Stimulated activated CD4-positive, alpha-beta T cell treated with anti-CD3 and anti-CD28 coated beads, Interleukin-12 subunit alpha, Interleukin-12 subunit beta, amount 100 ng/mL, for 24 hours (primary cell): ENCODE measurements around the gene COQ10A.
"Not testable (repeated sequence)": the region's sequence is repeated elsewhere in the genome, so short reads cannot be mapped to it uniquely, and the experiment has no call there.

ENCODE experiments used
- DNase-seq, 2 experiments: peaks; one replicate each; pipeline ENCODE4 v3.0.0-alpha.2; 2020; ENCODE audit warnings: low read depth in 2 of 2

The COQ10A gene

DNA sequence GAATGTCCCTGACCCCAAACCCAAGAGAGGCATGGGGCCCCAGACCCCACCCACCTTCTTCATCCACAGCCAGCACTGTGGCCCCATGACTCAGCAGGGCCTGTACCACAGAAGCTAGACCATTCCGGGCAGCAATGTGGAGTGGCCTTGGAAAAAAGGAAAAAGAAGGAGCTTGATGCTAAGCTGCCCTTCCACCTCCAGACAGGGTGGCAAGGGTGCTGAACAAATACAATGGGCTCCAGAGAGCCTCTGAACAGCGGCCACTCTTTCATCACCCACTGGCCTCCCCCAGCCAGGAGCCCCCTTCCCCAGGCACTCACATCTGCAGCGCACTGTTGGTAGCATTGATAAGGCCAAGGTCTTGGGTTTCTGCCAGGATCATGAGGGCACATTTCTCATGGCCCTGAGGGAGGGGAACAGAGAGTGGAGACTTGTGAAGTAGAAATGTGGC is 23.0 kb upstream of the COQ10A start:
- no peak for DNase-seq

DNA sequence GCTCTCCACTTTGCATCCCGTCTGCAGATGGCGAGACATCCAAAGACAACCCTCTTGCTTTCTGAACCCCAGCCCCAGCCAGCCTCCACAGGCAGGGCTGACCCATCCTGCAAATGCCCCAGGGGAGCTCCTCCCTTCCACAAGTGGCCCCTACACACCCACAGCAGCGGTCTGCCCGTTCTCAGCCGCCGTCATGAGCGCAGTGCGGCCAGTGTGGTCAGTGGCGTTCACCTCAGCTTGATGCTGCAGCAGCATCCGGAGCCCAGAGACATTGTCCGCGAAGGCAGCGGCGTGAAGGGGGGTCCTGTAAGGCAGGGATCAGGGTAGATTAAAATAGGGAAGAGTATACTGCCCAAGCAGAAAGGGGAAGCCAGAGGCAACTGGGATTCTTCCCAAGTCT is 22.2 kb upstream of the COQ10A start:
- no peak for DNase-seq

DNA sequence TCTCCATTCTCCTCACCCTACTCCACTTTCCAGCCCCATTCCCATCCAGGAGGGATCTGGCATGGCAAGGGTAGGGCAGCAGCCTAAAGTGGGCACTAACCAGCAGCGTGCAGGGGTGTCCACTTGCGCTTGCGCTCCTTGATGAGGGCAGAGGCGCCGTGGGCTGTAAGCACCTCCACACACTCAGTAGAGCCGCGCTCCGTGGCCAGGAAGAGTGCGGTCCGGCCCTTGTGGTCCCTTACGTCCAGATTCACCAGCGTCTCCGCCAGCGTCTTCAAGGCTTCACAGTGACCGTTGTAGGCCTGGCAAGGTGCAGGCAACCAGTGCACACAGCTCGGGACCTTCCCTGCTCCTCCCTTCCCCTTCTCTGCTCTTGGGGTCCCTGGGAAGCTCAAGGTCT is 18.8 kb upstream of the COQ10A start:
- DNase-seq = no peak

DNA sequence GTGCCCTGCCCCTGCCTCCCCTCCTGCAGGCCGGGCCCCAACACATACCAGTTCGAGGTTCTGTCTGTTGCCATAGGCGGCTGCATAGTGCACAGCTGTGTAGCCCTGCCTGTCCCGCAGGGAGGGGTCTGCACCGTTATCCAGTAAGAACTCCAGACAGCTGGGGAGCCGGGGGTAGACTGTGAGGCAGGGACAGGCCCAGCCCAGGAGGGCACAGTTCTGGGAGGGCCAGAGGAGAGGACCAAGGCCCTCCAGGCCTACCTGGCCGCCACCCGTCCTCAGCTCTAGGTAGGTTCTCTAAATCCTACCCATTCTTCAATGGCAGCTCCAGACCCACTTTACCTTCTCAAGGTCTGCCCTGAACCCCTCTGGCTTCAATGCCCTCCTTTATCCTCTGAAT is 18.0 kb upstream of the COQ10A start:
- no peak for DNase-seq

DNA sequence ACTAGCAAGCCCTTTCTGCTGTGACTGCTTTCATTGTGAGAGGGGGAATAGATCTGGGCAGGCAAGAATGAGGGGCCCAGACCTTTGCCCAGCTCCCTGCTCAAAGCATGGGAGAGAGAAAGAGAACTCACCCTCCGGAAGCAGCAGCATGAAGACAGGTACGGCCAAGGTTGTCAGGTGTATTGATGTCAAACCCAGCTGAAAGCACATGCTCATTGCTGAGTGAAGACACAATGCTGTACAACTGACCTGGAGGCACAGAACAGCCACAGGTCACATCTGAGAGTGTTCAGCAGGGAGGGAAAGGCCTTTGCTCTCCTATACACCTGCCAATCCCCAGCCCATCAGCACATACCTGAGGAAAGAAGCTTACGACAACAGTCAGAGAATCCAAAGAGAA is 14.1 kb upstream of the COQ10A start:
- no peak for DNase-seq

DNA sequence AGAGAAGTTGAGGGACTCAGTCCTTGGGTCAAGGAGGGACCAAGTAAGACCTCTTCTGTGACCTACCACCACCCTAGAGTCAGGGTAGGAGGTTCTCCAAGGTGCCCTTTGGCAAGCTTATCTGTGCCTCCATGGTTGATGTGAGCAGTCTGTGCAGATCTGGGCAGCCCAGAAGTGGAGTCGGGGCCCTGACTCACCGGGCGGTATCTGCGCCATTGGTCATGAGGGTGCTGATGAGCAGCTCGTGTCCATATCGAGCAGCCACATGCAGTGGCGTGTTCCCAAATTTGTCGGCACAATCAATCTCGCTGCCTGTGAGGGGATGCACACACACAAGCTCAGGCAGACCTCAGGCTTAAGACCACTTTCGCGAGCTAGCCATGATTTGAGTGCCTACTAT is 13.7 kb upstream of the COQ10A start:
- DNase-seq = no peak

DNA sequence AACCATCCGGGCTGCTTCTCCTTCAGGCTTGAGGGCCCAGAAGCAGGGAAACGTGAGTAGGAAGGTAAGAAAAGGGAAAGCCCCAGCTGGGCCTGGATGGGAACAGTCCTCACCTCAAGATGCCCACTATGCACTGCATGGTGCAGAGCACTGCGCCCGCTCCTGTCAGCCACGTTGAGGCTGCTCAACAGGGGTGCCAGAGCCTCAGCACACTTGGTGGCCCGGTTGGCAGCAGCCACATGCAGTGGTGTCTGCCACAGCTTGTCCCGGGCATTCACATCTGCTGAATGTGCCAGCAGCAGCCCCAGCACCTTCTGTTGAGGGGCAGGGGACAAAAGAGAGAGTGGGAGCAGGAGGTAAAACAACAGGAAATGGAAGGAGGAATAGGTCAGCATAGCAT is 11.1 kb upstream of the COQ10A start:
- DNase-seq = no peak

DNA sequence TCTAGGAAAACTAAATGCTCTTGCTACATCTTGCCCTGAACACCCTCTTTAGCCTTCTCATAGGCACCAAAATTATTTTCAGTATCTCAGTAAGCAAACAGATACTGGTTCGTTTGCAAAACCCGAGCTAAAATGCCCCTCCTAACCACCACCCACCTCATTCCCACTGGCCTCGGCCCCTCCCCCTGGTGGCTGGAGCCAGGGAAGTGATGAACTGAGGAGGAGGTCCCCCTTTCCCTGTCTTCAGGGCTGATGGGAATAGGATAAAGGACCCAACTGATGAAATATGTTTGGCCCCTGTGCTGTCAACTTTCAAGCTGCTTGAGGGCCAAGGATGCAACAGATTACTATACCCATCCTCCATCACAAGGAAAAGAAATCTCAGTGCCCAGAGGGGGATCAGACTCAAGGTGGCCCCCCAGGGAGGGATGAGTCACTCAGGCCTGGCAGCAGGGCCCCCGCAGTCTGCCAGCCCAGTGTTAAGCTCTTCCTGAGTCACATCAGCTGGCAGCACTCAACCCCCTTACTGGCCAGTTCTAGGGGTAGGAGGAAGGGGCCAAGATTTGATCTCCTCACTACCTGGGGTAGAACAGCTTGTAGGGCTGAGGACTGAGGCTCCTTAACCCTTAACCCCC is 10.3 kb upstream of the COQ10A start:
- no peak for DNase-seq

DNA sequence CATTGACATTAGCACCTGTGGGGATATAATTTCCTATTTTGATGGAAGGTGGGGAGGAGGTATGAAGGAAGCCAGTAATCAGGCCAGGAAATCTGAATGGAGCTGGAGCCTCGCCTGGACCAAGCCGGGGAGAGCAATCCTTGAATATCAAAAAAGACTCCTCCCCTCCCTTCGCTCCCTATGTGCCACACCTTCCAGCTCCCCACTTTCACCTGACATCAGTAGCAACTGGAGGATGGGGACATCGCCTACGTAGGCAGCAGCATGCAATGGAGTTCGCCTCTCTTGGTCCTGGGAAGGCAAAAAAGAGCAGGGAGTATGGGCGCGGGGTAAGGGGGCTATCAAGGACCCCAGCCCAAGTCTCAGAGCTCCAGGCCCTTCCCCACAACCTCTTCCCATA is 9.7 kb upstream of the COQ10A start:
- no peak for DNase-seq

DNA sequence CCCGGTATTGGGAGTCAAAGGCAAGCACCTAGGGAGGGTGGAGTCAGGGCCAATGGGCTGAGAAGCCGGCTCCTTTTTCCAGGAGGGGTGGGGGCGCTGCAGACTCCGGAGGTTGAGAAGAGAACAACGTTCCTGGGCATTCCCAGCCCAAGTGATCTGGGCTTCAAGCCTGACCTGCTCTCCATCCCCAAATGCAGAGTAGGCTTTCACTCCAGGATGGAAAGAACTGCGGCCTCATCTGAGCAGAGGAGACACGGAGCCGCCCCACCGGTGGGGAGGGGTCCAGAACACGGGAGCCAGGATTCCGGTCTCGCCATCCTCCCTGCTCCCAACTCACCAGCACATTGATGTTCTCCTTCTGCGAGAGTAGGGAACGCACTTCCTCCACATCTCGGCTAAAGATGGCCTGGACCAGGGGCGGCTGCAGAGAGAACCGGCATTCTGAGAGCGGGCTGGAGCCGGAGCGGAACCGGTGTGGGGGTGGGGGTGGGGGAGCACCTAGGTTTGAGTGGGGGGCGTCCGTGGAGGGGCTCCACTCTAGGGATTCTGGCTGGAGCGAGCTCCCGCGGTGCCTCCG is 9.2 kb upstream of the COQ10A start:
- DNase-seq = peak in 1 of 2 experiments; percentile 4

DNA sequence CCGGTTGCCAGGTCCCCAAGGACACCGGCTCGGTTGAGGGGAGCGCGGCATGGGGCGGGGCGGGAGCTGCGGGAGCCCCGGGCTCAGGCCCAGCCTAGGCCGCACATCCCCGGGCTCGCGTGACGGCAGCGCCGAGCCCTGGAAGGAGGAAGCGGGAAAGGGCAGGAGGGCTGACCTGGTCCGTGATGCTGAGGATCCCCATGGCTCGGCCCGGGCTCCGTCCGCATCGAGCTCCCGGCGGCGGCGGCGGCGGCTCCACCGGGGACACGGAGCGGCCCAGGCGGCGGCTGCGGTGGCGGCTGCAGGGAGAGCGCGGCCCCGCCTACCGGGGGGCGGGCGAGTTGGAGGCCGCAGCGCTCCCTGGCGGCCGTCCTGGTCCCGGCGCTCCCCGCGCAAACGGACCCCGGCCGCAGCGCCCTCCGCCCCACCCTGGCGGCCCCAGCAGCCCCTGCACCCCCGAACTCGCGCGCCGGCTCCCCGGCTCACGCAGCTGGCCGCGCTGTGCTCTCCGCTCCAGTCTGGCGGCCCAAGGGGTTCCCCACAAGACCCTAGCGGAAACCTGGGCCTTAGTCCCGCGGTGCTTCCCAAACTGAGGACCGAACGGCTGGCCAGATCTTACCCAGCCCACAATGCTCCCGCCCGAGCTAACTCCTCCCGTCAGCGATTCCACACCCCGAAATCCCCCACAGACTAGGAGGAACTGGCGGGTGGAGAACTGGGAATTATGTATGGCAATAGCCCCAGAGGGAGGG is 8.5 kb upstream of the COQ10A start, which contains the start of gene ANKRD52:
Gene ANKRD52 (minus strand): TSS at position 317 of the 752 bp plus-strand sequence. CDS start 115 bp downstream, at position 202.
- peak; percentile 54 to 71 for DNase-seq

DNA sequence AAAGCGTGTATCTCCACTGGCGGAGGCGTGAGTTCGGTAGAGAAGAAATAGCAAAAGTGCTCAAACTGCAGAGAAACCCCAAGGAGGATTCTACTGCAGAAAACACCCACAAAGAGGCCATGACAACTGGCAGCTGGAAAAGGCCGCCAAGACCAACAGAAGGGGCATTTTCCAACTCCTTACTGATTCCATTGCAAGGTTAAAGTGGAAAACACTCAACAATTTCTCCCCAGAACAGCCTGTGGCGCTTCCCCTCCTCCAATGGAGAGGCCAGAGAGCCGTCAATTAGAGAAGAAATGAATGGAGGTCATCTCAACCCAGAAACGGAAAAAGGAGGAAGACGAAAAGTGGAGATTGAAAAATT is 7.9 kb upstream of the COQ10A start:
- DNase-seq = no peak

DNA sequence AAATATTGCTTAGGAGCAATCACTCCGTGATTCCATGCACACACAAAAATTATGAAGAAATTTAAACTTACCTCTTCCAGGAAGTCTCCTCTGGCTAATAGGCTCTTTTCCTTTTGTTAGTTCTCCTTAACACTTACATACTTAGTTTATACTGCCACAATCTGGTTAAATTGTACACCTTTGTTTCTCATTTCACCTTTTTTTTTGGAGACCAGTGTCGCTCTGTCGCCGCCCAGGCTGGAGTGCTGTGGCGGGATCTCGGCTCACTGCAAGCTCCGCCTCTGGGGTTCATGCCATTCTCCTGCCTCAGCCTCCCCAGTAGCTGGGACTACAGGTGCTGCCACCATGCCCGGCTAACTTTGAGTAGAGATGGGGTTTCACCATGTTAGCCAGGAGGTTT is 6.4 kb upstream of the COQ10A start:
- no peak for DNase-seq

DNA sequence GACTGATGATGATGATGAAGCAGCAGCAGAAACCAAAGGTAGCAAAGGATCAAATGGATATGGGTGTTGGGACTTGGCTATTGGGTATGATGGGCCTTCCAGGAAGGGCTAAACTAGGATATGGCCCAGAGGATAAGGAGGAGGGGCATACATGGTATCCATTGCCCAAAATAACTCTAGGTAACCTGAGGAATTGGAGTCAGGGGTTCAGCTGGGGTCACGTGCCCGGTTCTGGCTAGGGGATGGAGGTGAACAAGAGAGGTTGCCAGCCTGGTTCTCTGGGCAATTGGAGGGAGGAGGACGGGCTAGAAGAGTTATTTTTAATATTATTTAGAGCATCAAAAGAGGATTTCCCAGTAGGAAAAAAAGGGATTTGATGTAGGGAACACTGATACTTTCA is 5.8 kb upstream of the COQ10A start:
- DNase-seq = no peak

DNA sequence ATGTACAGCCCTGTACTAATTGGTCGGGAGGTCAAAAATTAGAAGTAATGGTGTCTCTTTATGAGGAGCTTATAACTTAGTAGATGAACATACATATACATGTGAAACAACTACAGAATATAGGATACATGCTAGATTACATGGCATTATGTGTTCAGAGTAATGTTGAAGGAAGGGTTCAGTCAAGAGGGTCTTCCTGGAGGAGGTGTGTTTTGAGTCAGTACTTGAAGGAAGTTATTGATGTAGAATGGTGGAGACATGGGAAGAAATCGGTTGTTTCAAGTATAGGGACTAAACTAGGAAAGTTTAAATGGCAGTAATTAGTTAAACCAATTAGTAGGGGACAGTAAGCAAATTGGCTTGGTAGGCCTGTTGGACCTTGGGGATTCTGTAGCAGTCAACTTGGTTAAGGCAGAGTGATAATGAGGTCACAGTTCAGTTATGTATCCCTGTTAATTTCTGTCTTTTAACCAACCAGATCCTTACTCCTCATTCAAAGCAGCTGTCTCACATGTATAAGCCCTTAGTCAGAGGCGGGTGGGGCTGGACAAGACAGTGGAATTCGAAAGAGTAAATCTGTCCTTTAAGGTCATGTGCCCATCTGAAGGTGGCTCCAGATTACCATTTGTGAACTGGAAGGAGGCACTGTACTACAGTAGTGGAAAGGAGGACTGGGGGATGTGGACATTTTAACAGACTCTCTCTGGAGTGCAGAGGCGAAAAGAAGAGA is 5.1 kb upstream of the COQ10A start:
- DNase-seq = no peak

DNA sequence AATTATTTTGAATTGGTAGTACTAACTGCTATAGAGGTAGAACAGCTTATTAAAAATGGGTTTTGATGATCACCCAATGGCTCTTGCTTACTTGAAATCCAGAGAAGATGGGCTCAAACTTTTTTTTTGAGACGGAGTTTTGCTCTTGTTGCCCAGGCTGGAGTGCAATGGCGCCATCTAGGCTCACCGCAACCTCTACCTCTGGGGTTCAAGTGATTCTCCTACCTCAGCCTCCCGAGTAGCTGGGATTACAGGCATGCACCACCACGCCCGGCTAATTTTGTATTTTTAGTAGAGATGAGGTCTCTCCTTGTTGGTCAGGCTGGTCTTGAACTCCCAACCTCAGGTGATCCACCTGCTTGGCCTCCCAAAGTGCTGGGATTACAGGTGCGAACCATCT is 3.8 kb upstream of the COQ10A start:
- DNase-seq = not testable (repeated sequence)

DNA sequence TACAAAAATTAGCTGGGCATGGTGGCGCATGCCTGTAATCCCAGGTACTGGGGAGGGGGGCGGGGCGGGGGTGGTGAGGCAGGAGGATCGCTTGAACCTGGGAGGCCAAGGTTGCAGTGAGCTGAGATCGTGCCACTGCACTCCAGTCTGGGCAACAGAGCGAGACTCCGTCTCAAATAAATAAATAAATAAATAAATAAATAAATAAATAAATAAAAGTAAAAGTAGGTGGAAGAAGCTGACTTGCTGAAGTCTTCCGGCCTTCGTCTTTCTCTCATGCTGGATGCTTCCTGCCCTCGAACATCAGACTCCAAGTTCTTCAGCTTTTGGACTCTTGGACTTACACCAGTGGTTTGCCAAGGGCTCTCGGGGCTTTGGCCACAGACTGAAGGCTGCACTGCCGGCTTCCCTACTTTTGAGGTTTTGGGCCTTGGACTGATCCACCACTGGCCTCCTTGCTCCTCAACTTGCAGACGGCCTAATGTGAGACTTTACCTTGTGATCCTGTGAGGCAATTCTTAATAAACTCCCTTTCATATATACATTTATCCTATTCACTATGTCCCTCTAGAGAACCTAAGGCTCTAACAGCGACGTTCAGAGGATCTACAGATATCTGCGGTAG is 562 bp upstream of the COQ10A start:
- DNase-seq = not testable (repeated sequence)

DNA sequence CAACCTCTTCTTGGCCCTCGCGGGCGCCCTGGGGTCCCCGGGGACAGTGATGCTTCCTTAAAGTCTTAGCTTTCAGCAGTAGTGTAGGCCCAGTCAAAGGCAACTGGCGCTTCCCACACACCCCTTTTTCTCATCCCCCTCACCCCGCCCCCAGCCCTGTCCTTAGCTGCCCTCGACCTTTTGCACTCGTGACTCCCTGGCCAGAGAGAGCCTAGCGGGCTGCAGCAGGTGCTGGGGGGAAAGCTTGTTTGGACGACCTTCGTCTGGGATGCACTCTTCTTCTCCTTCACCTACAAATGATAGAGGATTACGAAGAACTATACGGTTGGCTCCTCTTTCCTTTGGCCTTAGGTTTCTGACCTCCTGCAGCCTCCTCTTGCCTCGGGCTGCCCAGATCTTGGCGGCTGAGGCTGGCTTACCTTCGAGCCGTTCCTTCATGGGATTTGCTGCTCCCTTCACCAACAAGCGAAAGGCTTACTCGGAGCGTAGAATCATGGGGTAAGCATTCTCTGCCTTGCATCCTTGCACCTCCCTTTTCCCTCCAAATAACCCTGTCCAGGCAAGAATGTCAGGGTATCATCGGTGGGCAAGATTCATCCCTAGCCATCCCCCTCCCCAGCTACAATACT is 815 bp downstream of the COQ10A start:
- DNase-seq = no peak

DNA sequence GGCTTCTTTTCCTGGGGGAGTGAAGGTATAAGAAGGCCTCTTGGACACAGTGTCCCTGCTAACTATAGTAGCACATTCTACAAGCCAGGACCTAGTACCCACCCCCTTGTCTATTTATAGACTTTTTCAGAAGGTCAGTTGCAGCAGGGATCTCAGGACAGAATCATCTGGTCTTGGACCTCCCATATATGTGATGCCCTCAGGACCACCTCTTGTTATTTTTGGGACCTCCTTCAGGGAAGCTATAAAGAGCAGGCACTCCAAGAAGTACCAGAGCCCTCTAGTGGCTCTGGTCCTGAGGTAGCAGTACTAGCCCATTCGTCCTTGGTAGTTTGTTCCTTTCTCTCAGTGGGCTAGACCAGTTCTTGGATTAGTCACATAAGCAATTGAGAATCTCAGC is 4.3 kb downstream of the COQ10A start:
- no peak for DNase-seq

DNA sequence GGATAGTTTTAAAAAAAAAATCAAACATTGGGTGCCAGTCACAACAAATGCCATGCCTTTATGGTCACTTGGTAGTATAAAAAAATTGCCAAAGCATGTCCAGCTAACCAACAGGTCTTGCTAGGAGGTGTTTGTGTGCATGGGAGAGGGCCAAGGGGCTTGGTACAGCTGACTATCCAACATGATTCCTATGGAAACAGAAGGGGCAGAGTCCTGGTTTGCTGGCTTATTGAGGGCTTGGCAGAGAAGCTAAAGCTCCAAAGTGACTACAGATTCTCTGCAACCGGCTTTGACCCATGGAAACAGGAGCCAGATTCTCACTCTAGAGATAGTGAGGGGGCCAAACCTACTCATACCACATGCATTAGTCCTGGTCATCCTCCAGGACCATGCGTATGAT is 5.7 kb downstream of the COQ10A start:
- not testable (repeated sequence) for DNase-seq

DNA sequence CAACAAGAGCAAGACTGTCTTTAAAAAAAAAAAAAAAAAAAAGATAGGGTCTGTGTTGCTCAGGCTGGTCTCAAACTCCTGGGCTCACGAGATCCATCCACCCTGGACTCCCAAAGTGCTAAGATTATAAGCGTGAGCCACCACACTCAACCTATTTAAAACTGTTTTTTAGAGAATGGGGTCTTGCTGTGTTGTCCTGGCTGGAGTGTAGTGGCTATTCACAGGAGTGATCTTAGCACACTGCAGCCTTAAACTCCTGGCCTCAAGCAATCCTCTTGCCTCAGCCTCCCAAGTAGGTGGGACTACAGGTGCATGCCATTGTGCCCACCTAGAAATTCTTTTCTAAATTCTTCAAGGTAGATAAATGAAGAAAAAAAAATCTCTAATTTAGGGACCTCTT is 7.6 kb downstream of the COQ10A start:
- no peak for DNase-seq

DNA sequence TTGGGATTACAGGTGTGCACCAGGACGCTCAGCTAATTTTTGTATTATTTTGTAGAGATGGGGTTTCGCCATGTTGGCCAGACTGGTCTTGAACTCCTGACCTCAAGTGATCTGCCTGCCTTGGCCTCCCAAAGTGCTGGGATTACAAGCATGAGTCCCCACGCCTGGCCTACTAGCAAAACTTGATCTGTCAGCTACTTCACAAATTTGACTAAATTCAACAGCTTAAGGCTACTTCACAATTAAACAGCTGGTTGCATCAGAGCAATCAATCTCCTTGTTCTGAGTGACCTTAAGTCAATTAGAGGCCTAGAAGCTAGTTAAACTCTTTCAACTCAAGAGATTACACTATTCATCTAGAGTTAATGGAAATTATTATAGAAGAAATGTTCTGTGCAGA is 12.2 kb downstream of the COQ10A start:
- no peak for DNase-seq
